HEK293T (cell line): ENCODE data around the gene SPOCD1.

Experiments used
- CTCF ChIA-PET: fragments of 350-600 bp; formaldehyde crosslinking; extraction: SDS; loops from one replicate; lab custom pipeline; 2021; ENCODE audit warnings: antibody characterized with exemption, inconsistent platforms; lab: Yijun Ruan, JAX
- POLR2A ChIA-PET: fragments of 350-600 bp; formaldehyde crosslinking; extraction: SDS; loops from one replicate; lab custom pipeline; 2020; ENCODE audit warnings: antibody characterized with exemption, inconsistent platforms; lab: Yijun Ruan, JAX
- DNase-seq: peaks from one replicate; pipeline ENCODE4 v3.0.0; 2012; ENCODE audit warnings: mixed read lengths; ENCODE audit errors: extremely low spot score
- ARNT ChIP-seq: fragments of 450-650 bp; IDR thresholded peaks from 2 replicates; pipeline ENCODE4 v1.6.1; 2017; ENCODE audit warnings: mild to moderate bottlenecking
- BHLHE40 ChIP-seq: fragments of 450-650 bp; IDR thresholded peaks from 2 replicates; pipeline ENCODE4 v1.6.1; 2016; ENCODE audit warnings: mild to moderate bottlenecking, moderate library complexity, borderline replicate concordance
- CTBP1 ChIP-seq: fragments of 450-650 bp; IDR thresholded peaks from 2 replicates; pipeline ENCODE4 v1.6.1; 2016; ENCODE audit warnings: borderline replicate concordance
- ELF4 ChIP-seq: fragments of 450-650 bp; IDR thresholded peaks from 2 replicates; pipeline ENCODE4 v1.6.1; 2017; ENCODE audit warnings: antibody characterized with exemption
- FOXA1 ChIP-seq: fragments of 450-650 bp; IDR thresholded peaks from 2 replicates; pipeline ENCODE4 v1.6.1; 2016; ENCODE audit warnings: mild to moderate bottlenecking
- FOXK2 ChIP-seq: fragments of 450-650 bp; IDR thresholded peaks from 2 replicates; pipeline ENCODE4 v1.6.1; 2016; ENCODE audit warnings: mild to moderate bottlenecking
- FOXM1 ChIP-seq: fragments of 450-650 bp; IDR thresholded peaks from 2 replicates; pipeline ENCODE4 v1.6.1; 2017; ENCODE audit warnings: mild to moderate bottlenecking, borderline replicate concordance
- HDGF ChIP-seq: fragments of 450-650 bp; IDR thresholded peaks from 2 replicates; pipeline ENCODE4 v1.6.1; 2017; ENCODE audit warnings: antibody characterized with exemption, borderline replicate concordance
- L3MBTL2 ChIP-seq: fragments of 450-650 bp; conservative IDR thresholded peaks from 2 replicates; pipeline ENCODE4 v1.6.1; 2016; ENCODE audit warnings: mild to moderate bottlenecking
- LEF1 ChIP-seq: fragments of 450-650 bp; IDR thresholded peaks from 2 replicates; pipeline ENCODE4 v1.6.1; 2017; ENCODE audit warnings: mild to moderate bottlenecking, borderline replicate concordance
- NFRKB ChIP-seq: fragments of 450-650 bp; IDR thresholded peaks from 2 replicates; pipeline ENCODE4 v1.6.1; 2016; ENCODE audit warnings: mild to moderate bottlenecking, moderate library complexity
- SP1 ChIP-seq: fragments of 450-650 bp; IDR thresholded peaks from 2 replicates; pipeline ENCODE4 v1.6.1; 2017
- SUZ12 ChIP-seq: fragments of 450-650 bp; IDR thresholded peaks from 2 replicates; pipeline ENCODE4 v1.6.1; 2016; ENCODE audit warnings: mild to moderate bottlenecking
- TARDBP ChIP-seq: fragments of 450-650 bp; IDR thresholded peaks from 2 replicates; pipeline ENCODE4 v1.6.1; 2016
- ZNF384 ChIP-seq: fragments of 450-650 bp; IDR thresholded peaks from 2 replicates; pipeline ENCODE4 v1.6.1; 2016
- TF ChIP-seq, protein P1 (sequence below): fragments of 450-650 bp; IDR thresholded peaks from 2 replicates; pipeline ENCODE4 v1.6.1; 2016

Gene SPOCD1

DNA sequence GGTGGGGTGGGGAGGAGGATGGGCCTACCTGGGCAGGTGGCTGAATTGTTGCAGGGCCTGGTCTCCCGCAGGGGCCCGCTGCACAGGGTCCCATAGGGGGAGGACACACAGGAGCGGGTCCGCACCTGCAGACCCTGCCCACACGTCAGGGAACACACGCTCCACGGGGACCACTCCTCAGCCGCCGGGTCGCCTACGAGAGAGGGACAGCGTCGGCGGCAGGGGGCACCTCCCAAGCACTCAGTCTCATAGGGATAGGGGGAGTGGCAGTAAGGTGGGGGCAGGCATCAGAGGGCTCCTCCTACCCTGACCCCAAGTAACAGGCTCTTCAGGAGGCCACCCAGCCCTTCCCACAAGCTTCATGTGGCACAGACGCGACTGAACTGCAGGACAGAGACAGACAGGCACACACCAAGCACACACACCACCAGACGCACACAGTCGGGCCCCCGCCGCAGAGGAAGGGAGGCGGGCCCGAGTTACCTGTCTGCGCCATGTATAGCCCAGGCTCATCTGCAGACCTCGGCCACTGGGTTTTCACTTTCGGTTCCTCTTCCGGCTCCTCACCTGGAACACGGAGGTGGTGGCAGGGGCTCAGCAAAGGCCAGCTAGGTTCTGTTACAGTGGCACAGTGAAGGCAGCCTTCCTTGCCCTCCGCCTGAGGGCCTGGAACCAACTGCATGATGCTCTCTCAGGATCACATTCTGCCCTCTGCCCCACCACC lies 71.5 kb downstream of the SPOCD1 start:
- TF ChIP-seq NFRKB (no peak), TARDBP (no peak), FOXK2 (no peak), BHLHE40 (no peak), HDGF (no peak), FOXM1 (no peak), ZNF384 (no peak), ARNT (no peak), SUZ12 (no peak), SP1 (no peak), FOXA1 (no peak), LEF1 (no peak), L3MBTL2 (no peak), CTBP1 (no peak), ELF4 (no peak)
- TF ChIP-seq, protein P1, sequence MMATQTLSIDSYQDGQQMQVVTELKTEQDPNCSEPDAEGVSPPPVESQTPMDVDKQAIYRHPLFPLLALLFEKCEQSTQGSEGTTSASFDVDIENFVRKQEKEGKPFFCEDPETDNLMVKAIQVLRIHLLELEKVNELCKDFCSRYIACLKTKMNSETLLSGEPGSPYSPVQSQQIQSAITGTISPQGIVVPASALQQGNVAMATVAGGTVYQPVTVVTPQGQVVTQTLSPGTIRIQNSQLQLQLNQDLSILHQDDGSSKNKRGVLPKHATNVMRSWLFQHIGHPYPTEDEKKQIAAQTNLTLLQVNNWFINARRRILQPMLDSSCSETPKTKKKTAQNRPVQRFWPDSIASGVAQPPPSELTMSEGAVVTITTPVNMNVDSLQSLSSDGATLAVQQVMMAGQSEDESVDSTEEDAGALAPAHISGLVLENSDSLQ = no peak
- ChIA-PET POLR2A (no interaction called here), CTCF (interaction anchor here (1.0 to 2.7 kb wide), 5 partner anchors 9 to 80 kb away, joined by 3 to 20 read pairs (median 18); no protein-coding TSS in a partner anchor)
- no peak for DNase-seq

DNA sequence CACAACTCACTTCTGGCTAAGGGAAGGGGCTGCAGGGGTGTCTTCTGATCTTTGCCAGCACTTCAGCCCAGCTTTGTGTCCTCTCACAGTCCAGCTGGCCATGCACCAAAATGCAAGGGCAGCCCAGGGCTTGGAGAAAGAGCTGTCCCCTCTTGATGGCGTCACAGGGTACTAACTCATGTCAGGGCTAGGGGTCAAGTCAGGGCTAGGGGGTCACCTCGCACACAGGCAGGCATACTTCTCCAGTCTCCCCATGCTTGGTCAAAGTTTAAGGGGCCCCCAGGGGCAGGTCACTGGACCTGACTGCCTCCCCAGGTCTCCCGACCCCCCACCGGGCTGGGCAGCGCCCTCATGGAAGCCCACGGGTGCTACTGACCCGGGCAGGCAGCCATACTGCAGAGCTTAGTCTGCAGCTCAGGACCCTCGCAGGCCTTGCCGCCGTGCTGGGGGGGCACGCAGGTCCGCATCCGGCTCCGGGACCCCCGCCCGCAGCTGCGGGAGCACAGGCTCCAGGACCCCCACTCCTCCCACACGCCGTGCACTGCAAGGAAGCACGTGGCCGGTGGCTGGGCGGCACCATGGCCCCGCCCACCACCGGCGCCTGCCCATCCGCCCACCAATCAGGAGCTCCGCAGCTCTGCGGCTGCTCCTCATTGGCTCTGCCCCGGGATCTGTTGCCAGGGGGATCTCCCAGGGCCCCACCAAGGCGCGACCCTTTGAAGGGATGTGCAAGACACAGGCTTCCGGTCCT lies 73.2 kb downstream of the SPOCD1 start:
- no peak for DNase-seq
- ChIA-PET POLR2A (no interaction called here), CTCF (no interaction called here)
- TF ChIP-seq SP1 = no peak
- TF ChIP-seq LEF1 = no peak
- TF ChIP-seq ARNT = no peak
- no peak for TF ChIP-seq HDGF
- TF ChIP-seq FOXM1 = no peak
- TF ChIP-seq SUZ12 = no peak
- no peak for TF ChIP-seq BHLHE40
- TF ChIP-seq FOXA1 = no peak
- no peak for TF ChIP-seq CTBP1
- no peak for TF ChIP-seq TARDBP
- no peak for TF ChIP-seq NFRKB
- no peak for TF ChIP-seq FOXK2
- no peak for TF ChIP-seq ZNF384
- TF ChIP-seq ELF4 = no peak
- TF ChIP-seq, protein P1 = no peak
- TF ChIP-seq L3MBTL2 = no peak
